PFSK-1 (cell line): ENCODE data around the gene CD320.

Experiments used
- POLR2AphosphoS5 ChIP-seq: IDR thresholded peaks from 2 replicates; pipeline ENCODE4 v1.6.1; 2012; ENCODE audit warnings: low read depth, mild to moderate bottlenecking, control low read depth, low read length, moderate library complexity
- REST ChIP-seq, 2 experiments: IDR thresholded peaks; 2 replicates each; pipeline versions ENCODE4 v1.6.1 to v1.8.0; 2011 to 2012; ENCODE audit warnings: low read depth in 2 of 2, low read length in 2 of 2, control low read depth in 1 of 2, inconsistent platforms in 1 of 2, mild to moderate bottlenecking in 1 of 2, moderate library complexity in 1 of 2; ENCODE audit not compliant: insufficient read depth in 1 of 2
- SIN3A ChIP-seq: IDR thresholded peaks from 2 replicates; pipeline ENCODE4 v1.6.1; 2012; ENCODE audit warnings: mild to moderate bottlenecking, low read length, moderate library complexity, borderline replicate concordance; ENCODE audit not compliant: insufficient read depth
- TAF1 ChIP-seq: IDR thresholded peaks from 2 replicates; pipeline ENCODE4 v1.6.1; 2012; ENCODE audit warnings: low read length, control low read depth, borderline replicate concordance; ENCODE audit not compliant: insufficient read depth

- no peak for TF ChIP-seq TAF1
- no peak for TF ChIP-seq POLR2AphosphoS5
- no peak for TF ChIP-seq REST (IDR thresholded peaks at IDR 0.05; ENCODE audit: insufficient read depth in 1 of 2, low read depth in 2 of 2, low read length in 2 of 2)
- TF ChIP-seq SIN3A: no peak
These were observed 48.3 kb downstream of the CD320 start for GRCh38 chr19:8259922-8260247.
